HCT116 (cell line): ENCODE measurements around the gene TPO. TPM values are rescaled to one million over a fixed set of nuclear protein-coding genes. Genes with fewer than 3 reads are reported as not detected.
"Not testable (repeated sequence)": the region's sequence is repeated elsewhere in the genome, so short reads cannot be mapped to it uniquely, and the experiment has no call there.

Source experiments
- ATAC-seq: fragments of 200-7000 bp; cut with Tn5 transposase; 2 replicates; pipeline ENCODE4 v1.9.1; 2020; ENCODE audit warnings: mild to moderate bottlenecking, moderate library complexity
- BruUV-seq: library from RNA; stranded (reverse); fragments of 400-500 nt; replicated peaks from 2 replicates; lab custom pipeline; 2021; lab: Mats Ljungman, UMichigan
- CTCF ChIA-PET: fragments of 300-600 bp; sonication (Branson Sonifier 250); formaldehyde crosslinking; loops from one replicate; lab custom pipeline; 2021; ENCODE audit warnings: antibody characterized with exemption; lab: Charles Lee
- POLR2A ChIA-PET: fragments of 300-600, 350-600 bp; sonication (Branson Sonifier 250); formaldehyde crosslinking; loops from one replicate; lab custom pipeline; 2021; ENCODE audit warnings: antibody characterized with exemption; lab: Charles Lee
- RAD21 ChIA-PET, 2 experiments: fragments of 300-600 bp; sonication (Branson Sonifier 250); formaldehyde crosslinking; loops; one replicate each; lab custom pipeline; 2023; ENCODE audit warnings: low total read pairs in 2 of 2; ENCODE audit not compliant: uncharacterized antibody in 2 of 2, unreplicated experiment in 2 of 2, low non-redundant PET in 1 of 2; lab: Charles Lee
- DNase-seq: peaks from one replicate; pipeline ENCODE4 v3.0.0-alpha.2; 2010; ENCODE audit warnings: low read depth, low spot score
- H2AFZ ChIP-seq: fragments of 200-600 bp; shearing (Covaris generic), sonication (generic); 2 replicates; pipeline ENCODE4 v1.6.1; 2017; ENCODE audit warnings: low read depth, mixed run types, mixed read lengths, antibody characterized with exemption, low read length; ENCODE audit not compliant: poor library complexity, severe bottlenecking
- H3K27ac ChIP-seq: 2 replicates; pipeline ENCODE4 v1.5.1; 2012; ENCODE audit warnings: low read depth, low read length
- H3K27me3 ChIP-seq: fragments of 200-600 bp; sonication (generic); 2 replicates; pipeline ENCODE4 v1.6.1; 2016; ENCODE audit warnings: mixed run types, low read length, mixed read lengths; ENCODE audit not compliant: insufficient read depth
- H3K36me3 ChIP-seq, 2 experiments: fragments of 200-500 bp in 1 of 2; fragments of 200-600 bp in 1 of 2; sonication (Bioruptor generic) in 1 of 2; sonication (generic) in 1 of 2; 2 replicates each; pipeline versions ENCODE4 v1.5.1 to v1.6.1; 2014 to 2016; ENCODE audit warnings: low read length in 2 of 2, inconsistent platforms in 1 of 2, mixed read lengths in 1 of 2, mixed run types in 1 of 2; ENCODE audit not compliant: insufficient read depth in 2 of 2, control insufficient read depth in 1 of 2
- H3K4me1 ChIP-seq, 2 experiments: fragments of 200-600 bp in 1 of 2; sonication (generic) in 1 of 2; 2 replicates each; pipeline versions ENCODE4 v1.5.1 to v1.6.1; 2012 to 2017; ENCODE audit warnings: low read length in 2 of 2, inconsistent platforms in 1 of 2, mild to moderate bottlenecking in 1 of 2, mixed read lengths in 1 of 2, mixed run types in 1 of 2, moderate library complexity in 1 of 2; ENCODE audit not compliant: insufficient read depth in 2 of 2, control insufficient read depth in 1 of 2
- H3K4me2 ChIP-seq: fragments of 200-600 bp; sonication (generic); 2 replicates; pipeline ENCODE4 v1.6.1; 2017; ENCODE audit warnings: mixed run types, low read length, mixed read lengths
- H3K4me3 ChIP-seq, 2 experiments: fragments of 200-600 bp in 1 of 2; sonication (generic) in 1 of 2; replicated peaks in 1 of 2; 2 replicates each; pipeline ENCODE4 v1.5.1; 2011 to 2016; ENCODE audit warnings: low read length in 2 of 2, control low read depth in 1 of 2, low read depth in 1 of 2, mild to moderate bottlenecking in 1 of 2, mixed read lengths in 1 of 2, mixed run types in 1 of 2
- H3K79me2 ChIP-seq: fragments of 200-600 bp; sonication (generic); 2 replicates; pipeline ENCODE4 v1.6.1; 2017; ENCODE audit warnings: mild to moderate bottlenecking, mixed run types, low read length, moderate library complexity, mixed read lengths; ENCODE audit not compliant: insufficient read depth
- H3K9ac ChIP-seq: fragments of 200-600 bp; sonication (generic); 2 replicates; pipeline ENCODE4 v1.6.1; 2016; ENCODE audit warnings: low read length, mixed read lengths
- H3K9me2 ChIP-seq: fragments of 200-600 bp; sonication (generic), shearing (Covaris generic); 2 replicates; pipeline ENCODE4 v1.6.1; 2017; ENCODE audit warnings: mixed run types, mild to moderate bottlenecking, moderate library complexity; ENCODE audit not compliant: insufficient read depth
- H3K9me3 ChIP-seq, 2 experiments: fragments of 200-500 bp in 1 of 2; fragments of 200-600 bp in 1 of 2; sonication (Bioruptor generic) in 1 of 2; sonication (generic) in 1 of 2; 2 replicates each; pipeline ENCODE4 v1.6.1; 2014 to 2017; ENCODE audit warnings: low read length in 2 of 2, mixed read lengths in 2 of 2, inconsistent platforms in 1 of 2, low read depth in 1 of 2, mild to moderate bottlenecking in 1 of 2, mixed run types in 1 of 2, moderate library complexity in 1 of 2; ENCODE audit not compliant: control insufficient read depth in 1 of 2, insufficient read depth in 1 of 2
- H4K20me1 ChIP-seq: fragments of 200-600 bp; sonication (generic), shearing (Covaris generic); 2 replicates; pipeline ENCODE4 v1.6.1; 2017; ENCODE audit warnings: mixed run types, mild to moderate bottlenecking, moderate library complexity; ENCODE audit not compliant: insufficient read depth
- ELF1 ChIP-seq: IDR thresholded peaks from 2 replicates; pipeline ENCODE4 v1.6.1; 2012; ENCODE audit warnings: low read depth, borderline replicate concordance
- EZH2 ChIP-seq: fragments of 200-600 bp; sonication (generic); IDR thresholded peaks from 2 replicates; pipeline ENCODE4 v1.6.1; 2017; ENCODE audit warnings: antibody characterized with exemption, mixed run types
- JUND ChIP-seq: IDR thresholded peaks from 2 replicates; pipeline ENCODE4 v1.6.1; 2012
- POLR2AphosphoS5 ChIP-seq: IDR thresholded peaks from 2 replicates; pipeline ENCODE4 v1.6.1; 2011; ENCODE audit warnings: mild to moderate bottlenecking, low read depth, low read length, moderate library complexity
- RAD21 ChIP-seq: IDR thresholded peaks from 2 replicates; pipeline ENCODE4 v1.6.1; 2012; ENCODE audit warnings: low read depth, mild to moderate bottlenecking
- SP1 ChIP-seq: IDR thresholded peaks from 2 replicates; pipeline ENCODE4 v1.6.1; 2012; ENCODE audit warnings: low read depth
- SRF ChIP-seq: IDR thresholded peaks from 2 replicates; pipeline ENCODE4 v1.6.1; 2012; ENCODE audit warnings: low read depth
- ZFX ChIP-seq: fragments of 450-650 bp; IDR thresholded peaks from 2 replicates; pipeline ENCODE4 v1.6.1; 2017
- intact Hi-C: fragments of 100-400 bp; cut with micrococcal nuclease; formaldehyde crosslinking; loops from 2 replicates; pipeline ENCODE4 v1.10.0; 2022
- total RNA-seq: library from RNA; stranded (reverse); gene quantifications from one replicate; pipeline ENCODE4 v1.2.1, GENCODE V29; 2021; ENCODE audit not compliant: unreplicated experiment

The TPO gene
- total RNA-seq, 1 experiment from 2014 or later, result not detected

DNA sequence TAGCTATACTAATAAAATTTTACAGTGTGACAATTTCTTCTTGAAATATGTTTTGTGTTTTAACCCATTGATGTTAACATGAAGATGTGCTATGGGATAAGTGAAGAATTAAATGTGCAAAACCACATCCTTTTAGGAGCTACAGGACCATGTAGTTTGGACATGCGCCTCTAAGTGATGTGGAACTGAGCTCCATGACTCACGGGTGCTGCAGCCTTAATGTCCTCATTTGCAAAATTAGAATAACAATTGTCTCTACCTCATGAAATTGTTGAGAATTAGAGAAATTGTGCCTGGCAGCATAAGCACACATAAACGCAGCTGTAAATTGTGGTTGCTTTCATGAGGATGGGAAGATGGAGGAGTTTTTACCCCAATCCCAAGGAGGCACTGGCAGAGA, 31.6 kb upstream of the TPO start (continued):
- TF ChIP-seq POLR2AphosphoS5 (no peak), SRF (no peak), RAD21 (no peak), SP1 (no peak), JUND (no peak), ELF1 (no peak), EZH2 (no peak), ZFX (no peak)

DNA sequence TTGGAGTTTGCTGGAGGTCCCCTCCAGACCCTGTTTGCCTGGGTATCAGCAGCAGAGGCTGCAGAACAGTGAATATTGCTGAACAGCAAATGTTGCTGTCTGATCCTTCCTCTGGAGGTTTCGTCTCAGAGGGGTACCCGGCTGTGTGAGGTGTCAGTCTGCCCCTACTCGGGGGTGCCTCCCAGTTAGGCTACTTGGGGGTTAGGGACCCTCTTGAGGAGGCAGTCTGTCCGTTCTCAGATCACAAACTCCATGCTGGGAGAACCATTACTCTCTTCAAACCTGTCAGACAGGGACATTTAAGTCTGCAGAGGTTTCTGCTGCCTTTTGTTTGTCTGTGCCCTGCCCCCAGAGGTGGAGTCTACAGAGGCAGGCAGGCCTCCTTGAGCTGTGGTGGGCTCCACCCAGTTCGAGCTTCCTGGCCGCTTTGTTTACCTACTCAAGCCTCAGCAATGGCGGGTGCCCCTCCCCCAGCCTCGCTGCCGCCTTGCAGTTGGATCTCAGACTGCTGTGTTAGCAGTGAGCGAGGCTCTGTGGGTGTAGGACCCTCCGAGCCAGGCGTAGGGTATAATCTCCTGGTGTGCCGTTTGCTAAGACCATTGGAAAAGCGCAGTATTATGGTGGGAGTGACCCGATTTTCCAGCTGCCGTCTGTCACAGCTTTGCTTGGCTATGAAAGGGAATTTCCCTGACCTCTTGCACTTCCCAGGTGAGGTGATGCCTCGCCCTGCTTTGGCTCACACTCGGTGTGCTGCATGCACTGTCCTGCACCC, 25.1 kb upstream of the TPO start:
- H3K36me3 ChIP-seq, CTCF ChIA-PET, BruUV-seq, intact Hi-C loops, H3K9me2 ChIP-seq, RAD21 ChIA-PET, H4K20me1 ChIP-seq, H3K4me1 ChIP-seq, H3K4me2 ChIP-seq, H3K27ac ChIP-seq, H3K4me3 ChIP-seq, POLR2A ChIA-PET, ATAC-seq, H3K9ac ChIP-seq, DNase-seq, H3K9me3 ChIP-seq, H2AFZ ChIP-seq, H3K79me2 ChIP-seq, H3K27me3 ChIP-seq: not testable (repeated sequence)

DNA sequence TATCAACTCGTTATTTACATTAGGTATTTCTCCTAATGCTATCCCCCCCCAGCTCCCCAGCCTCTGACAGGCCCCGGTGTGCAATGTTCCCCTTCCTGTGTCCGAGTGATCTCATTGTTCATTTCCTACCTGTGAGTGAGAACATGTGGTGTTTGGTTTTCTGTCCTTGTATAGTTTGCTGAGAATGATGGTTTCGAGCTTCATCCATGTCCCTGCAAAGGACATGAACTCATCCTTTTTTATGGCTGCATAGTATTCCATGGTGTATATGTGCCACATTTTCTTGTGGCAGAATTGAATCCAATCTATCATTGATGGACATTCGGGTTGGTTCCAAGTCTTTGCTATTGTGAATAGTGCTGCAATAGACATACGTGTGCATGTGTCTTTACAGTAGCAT, 23.1 kb upstream of the TPO start:
- H3K4me2 ChIP-seq, BruUV-seq, H3K9me3 ChIP-seq, H2AFZ ChIP-seq, H3K27ac ChIP-seq, H3K36me3 ChIP-seq, CTCF ChIA-PET, POLR2A ChIA-PET, H3K4me3 ChIP-seq, RAD21 ChIA-PET, intact Hi-C loops, H3K9me2 ChIP-seq, H3K4me1 ChIP-seq, H3K27me3 ChIP-seq, DNase-seq, H3K9ac ChIP-seq, ATAC-seq, H3K79me2 ChIP-seq, H4K20me1 ChIP-seq: not testable (repeated sequence)
